ENCODE measurements around the gene OTC.

OTC gene

DNA sequence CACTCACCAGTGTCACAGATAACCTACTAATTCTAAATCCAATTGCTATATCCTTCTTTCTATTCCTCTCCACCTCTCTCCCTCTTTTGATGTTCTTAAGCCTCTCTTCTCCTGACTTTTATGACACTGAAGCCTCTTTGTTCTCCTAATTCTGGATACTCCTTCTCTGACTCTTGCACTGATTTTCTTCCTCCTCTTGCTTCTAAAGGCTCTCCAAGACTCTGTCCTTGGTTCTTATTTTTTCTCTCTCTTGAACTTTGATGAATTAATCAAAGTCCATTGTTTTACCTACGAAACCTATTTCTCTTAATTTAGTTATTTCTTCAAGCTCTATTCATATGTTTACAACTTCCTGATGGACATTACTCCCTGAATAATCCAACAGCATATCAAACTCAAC lies 113.3 kb downstream of the OTC start:
- in situ Hi-C loops (cut with HindIII; ENCODE audit: low sequenced_read_pairs): no loop called here

DNA sequence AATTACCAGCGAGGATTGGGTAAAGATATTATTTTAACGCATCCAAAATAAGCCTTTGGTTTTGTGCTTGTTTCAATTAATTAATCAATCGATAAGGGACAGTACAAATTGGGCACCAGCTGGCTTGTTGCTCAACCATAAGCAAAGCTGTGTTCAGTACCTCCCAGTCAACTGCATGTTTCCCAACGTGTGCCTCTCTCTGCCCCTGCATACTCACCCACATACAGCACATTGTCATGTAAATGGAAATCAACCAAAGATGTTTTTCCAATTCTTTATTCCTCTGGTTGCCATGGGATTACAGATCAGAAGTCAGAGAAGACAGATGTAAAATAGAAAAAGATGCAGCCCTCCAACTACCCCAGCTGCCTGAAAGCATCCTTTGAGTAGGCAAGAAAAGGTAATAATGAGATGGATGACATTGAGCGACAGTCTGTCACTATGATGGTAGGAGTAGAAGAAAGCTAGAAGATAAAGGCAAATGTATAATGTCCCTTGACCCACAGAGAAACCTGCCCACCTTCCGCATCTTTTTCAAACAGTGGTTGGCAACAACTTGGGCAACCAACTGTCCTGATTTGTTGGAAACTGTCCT lies 116.3 kb downstream of the OTC start:
- in situ Hi-C loops (cut with HindIII; ENCODE audit: low sequenced_read_pairs): no loop called here
